Right ventricle myocardium superior (tissue), 1 donor: ENCODE results near the gene SAPCD1. TPM values are rescaled to one million over a fixed set of nuclear protein-coding genes. Genes with fewer than 3 reads are reported as not detected.
A peak's percentile ranks its signal among the peaks of the same experiment; 100 is the strongest.

ENCODE experiments used
- ATAC-seq: fragments of 200-7000 bp; cut with Tn5 transposase; one replicate; pipeline ENCODE4 v1.9.1; 2020; ENCODE audit warnings: mild to moderate bottlenecking; ENCODE audit not compliant: poor library complexity
- DNase-seq: peaks from one replicate; pipeline ENCODE4 v3.0.0-alpha.2; 2020
- intact Hi-C: fragments of 100-400 bp; cut with DNase I; formaldehyde crosslinking; loops from one replicate; pipeline ENCODE4 v1.11.2; 2022
- total RNA-seq: library from RNA; stranded (reverse); fragmentation: NEBNext Ultra II Directional; extraction: Animal tissue kit (Norgen Biotek cat#: 25700); gene quantifications from one replicate; pipeline ENCODE4 v1.2.1, GENCODE V29; 2021
- donor health status: DM: no; HTN: yes; CAD: no; lungs with severe emphysema.

Gene SAPCD1
- total RNA-seq, 1 donor from 2014 or later = 0.86 TPM

- intact Hi-C loops = no loop called here
- ATAC-seq (no peak), DNase-seq (no peak)
Measured at GRCh38 chr6:31727717-31728671, 34.5 kb upstream of the SAPCD1 start.

GRCh38 chr6:31728767-31729514 lies 33.5 kb upstream of the SAPCD1 start, which contains the start of gene DDAH2:
Gene DDAH2 (minus strand): TSS chr6:31729299. CDS start chr6:31729161, 138 bp downstream.
- peak; percentile 42 for ATAC-seq
- no peak for DNase-seq
- intact Hi-C loops = no loop called here

GRCh38 chr6:31729515-31729978 lies 32.9 kb upstream of the SAPCD1 start:
- intact Hi-C loops = no loop called here
- peak; percentile 95 for DNase-seq
- peak; percentile 90 for ATAC-seq

GRCh38 chr6:31729979-31730630 lies 32.4 kb upstream of the SAPCD1 start:
- DNase-seq (peak; percentile 96), ATAC-seq (peak; percentile 89)
- intact Hi-C loops = loop anchor here (10.0 kb wide), 1 partner anchor 105 kb away; no protein-coding TSS in a partner anchor

- intact Hi-C loops = loop anchor here (10.0 kb wide), 1 partner anchor 104 kb away; no protein-coding TSS in a partner anchor
- no peak for ATAC-seq
- DNase-seq = no peak
Measured at GRCh38 chr6:31730631-31731086, 31.8 kb upstream of the SAPCD1 start.

- DNase-seq (no peak), ATAC-seq (no peak)
- intact Hi-C loops = loop anchor here (10.0 kb wide), 1 partner anchor 103 kb away; no protein-coding TSS in a partner anchor
Measured at GRCh38 chr6:31732029-31732428, 30.4 kb upstream of the SAPCD1 start.

GRCh38 chr6:31733734-31734133 lies 28.7 kb upstream of the SAPCD1 start:
- intact Hi-C loops = loop anchor here (10.0 kb wide), 1 partner anchor 101 kb away; no protein-coding TSS in a partner anchor
- no peak for DNase-seq

GRCh38 chr6:31734247-31734820 lies 28.1 kb upstream of the SAPCD1 start:
- ATAC-seq (no peak), DNase-seq (no peak)
- intact Hi-C loops = loop anchor here (10.0 kb wide), 1 partner anchor 100 kb away; no protein-coding TSS in a partner anchor

More at GRCh38 chr6:31733734-31734133, 28.7 kb upstream of the SAPCD1 start:
- no peak for ATAC-seq

- no peak for ATAC-seq
Measured at GRCh38 chr6:31734821-31735406, 27.5 kb upstream of the SAPCD1 start.

GRCh38 chr6:31736021-31736767 lies 26.3 kb upstream of the SAPCD1 start, which contains the start of gene CLIC1:
Gene CLIC1 (minus strand): TSS chr6:31736530. CDS start chr6:31736300, 230 bp downstream.
- peak; percentile 91 for DNase-seq
- peak; percentile 72 for ATAC-seq
- intact Hi-C loops = loop anchor here (5.0 to 10.0 kb wide), 2 partner anchors 34 to 99 kb away; partner anchors contain the start of gene ABHD16A

More at GRCh38 chr6:31734821-31735406, 27.5 kb upstream of the SAPCD1 start:
- intact Hi-C loops = loop anchor here (5.0 to 10.0 kb wide), 2 partner anchors 33 to 100 kb away; partner anchors contain the start of gene ABHD16A
- DNase-seq = peak; percentile 63

- ATAC-seq (no peak), DNase-seq (no peak)
- intact Hi-C loops = loop anchor here (5.0 to 10.0 kb wide), 2 partner anchors 35 to 98 kb away; partner anchors contain the start of gene ABHD16A
Measured at GRCh38 chr6:31736768-31737314, 25.6 kb upstream of the SAPCD1 start.

- DNase-seq = no peak
- intact Hi-C loops = loop anchor here (5.0 to 10.0 kb wide), 2 partner anchors 35 to 97 kb away; partner anchors contain the start of gene ABHD16A
- ATAC-seq = no peak
Measured at GRCh38 chr6:31737315-31737990, 25.0 kb upstream of the SAPCD1 start.

GRCh38 chr6:31737991-31738979 lies 24.2 kb upstream of the SAPCD1 start:
- no peak for ATAC-seq

GRCh38 chr6:31739639-31740396 lies 22.6 kb upstream of the SAPCD1 start, which contains the start of gene MSH5:
Gene MSH5 (plus strand): TSS chr6:31740005. CDS start chr6:31740467, 462 bp downstream.
- ATAC-seq = peak; percentile 95
- intact Hi-C loops = loop anchor here (5.0 to 10.0 kb wide), 2 partner anchors 38 to 95 kb away; partner anchors contain the start of gene ABHD16A

More at GRCh38 chr6:31737991-31738979, 24.2 kb upstream of the SAPCD1 start:
- no peak for DNase-seq
- intact Hi-C loops = loop anchor here (5.0 to 10.0 kb wide), 2 partner anchors 36 to 97 kb away; partner anchors contain the start of gene ABHD16A

More at GRCh38 chr6:31739639-31740396, 22.6 kb upstream of the SAPCD1 start, which contains the start of gene MSH5:
- DNase-seq = peak; percentile 99
